GM12878 (cell line): ENCODE results near the gene COL1A1. TPM values are rescaled to one million over a fixed set of nuclear protein-coding genes. Genes with fewer than 3 reads are reported as not detected.

Experiments
- ATAC-seq: fragments of 200-7000 bp; cut with Tn5 transposase; 3 replicates; pipeline ENCODE4 v1.9.1; 2020; ENCODE audit warnings: mild to moderate bottlenecking, moderate library complexity
- BruUV-seq: library from RNA; stranded (reverse); fragments of 400-500 nt; replicated peaks from 2 replicates; lab custom pipeline; 2021; lab: Mats Ljungman, UMichigan
- CTCF ChIA-PET: fragments of 300-600 bp; sonication (Branson Sonifier 250); formaldehyde crosslinking; extraction: SDS; loops from one replicate; lab custom pipeline; 2021; ENCODE audit warnings: inconsistent platforms; lab: Yijun Ruan, JAX
- POLR2A ChIA-PET: fragments of 350-600 bp; formaldehyde crosslinking; extraction: SDS; loops from one replicate; lab custom pipeline; 2021; ENCODE audit warnings: inconsistent platforms; lab: Charles Lee
- RAD21 ChIA-PET: fragments of 300-600 bp; sonication (Branson Sonifier 250); formaldehyde crosslinking; loops from one replicate; lab custom pipeline; 2023; ENCODE audit warnings: antibody characterized with exemption; ENCODE audit not compliant: unreplicated experiment; lab: Charles Lee
- SMC1A ChIA-PET: fragments of 300-600 bp; sonication (Branson Sonifier 250); formaldehyde crosslinking; loops from one replicate; lab custom pipeline; 2023; ENCODE audit not compliant: unreplicated experiment, uncharacterized antibody; lab: Charles Lee
- DNase-seq: peaks from one replicate; pipeline ENCODE4 v3.0.0-alpha.2; 2011; ENCODE audit warnings: low read depth, low spot score
- FAIRE-seq: peaks from 3 replicates; lab custom pipeline; 2011; peaks lifted over from hg19 to GRCh38; lab: Jason Lieb, UNC
- H2AFZ ChIP-seq: 2 replicates; pipeline ENCODE4 v1.6.0; 2011; ENCODE audit warnings: low read depth, low read length, control low read depth; ENCODE audit not compliant: control insufficient read depth
- H3K27ac ChIP-seq: 2 replicates; pipeline ENCODE4 v1.5.1; 2011; ENCODE audit warnings: control low read depth; ENCODE audit not compliant: control insufficient read depth, insufficient read depth
- H3K27me3 ChIP-seq, 2 experiments: replicated peaks in 1 of 2; 2 replicates each; pipeline versions ENCODE4 v1.6.0 to v1.6.1; 2011; ENCODE audit warnings: low read length in 1 of 2; ENCODE audit not compliant: control insufficient read depth in 2 of 2, insufficient read depth in 2 of 2
- H3K36me3 ChIP-seq, 2 experiments: 2 replicates each; pipeline ENCODE4 v1.5.1; 2011; ENCODE audit warnings: low read length in 1 of 2; ENCODE audit not compliant: control insufficient read depth in 2 of 2, insufficient read depth in 2 of 2
- H3K4me1 ChIP-seq: 2 replicates; pipeline ENCODE4 v1.6.1; 2011; ENCODE audit warnings: mild to moderate bottlenecking, low read length, moderate library complexity, mixed read lengths; ENCODE audit not compliant: control insufficient read depth, insufficient read depth
- H3K4me2 ChIP-seq: 2 replicates; pipeline ENCODE4 v1.6.0; 2011; ENCODE audit warnings: control low read depth; ENCODE audit not compliant: control insufficient read depth, insufficient read depth
- H3K4me3 ChIP-seq: fragments of 200-600 bp; sonication (generic); 2 replicates; pipeline ENCODE4 v1.5.1; 2016
- H3K79me2 ChIP-seq: 2 replicates; pipeline ENCODE4 v1.6.0; 2011; ENCODE audit warnings: low read length; ENCODE audit not compliant: control insufficient read depth, insufficient read depth
- H3K9ac ChIP-seq: 2 replicates; pipeline ENCODE4 v1.8.0; 2011; ENCODE audit warnings: low read length, control low read depth, mixed read lengths; ENCODE audit not compliant: control insufficient read depth, insufficient read depth
- H3K9me3 ChIP-seq: replicated peaks from 3 replicates; pipeline ENCODE4 v1.5.1; 2011; ENCODE audit warnings: mild to moderate bottlenecking, low read length; ENCODE audit not compliant: control insufficient read depth, insufficient read depth
- H4K20me1 ChIP-seq: 2 replicates; pipeline ENCODE4 v1.6.0; 2011; ENCODE audit not compliant: control insufficient read depth, insufficient read depth
- BHLHE40 ChIP-seq, 2 experiments: fragments of 450-650 bp in 1 of 2; IDR thresholded peaks; 2 replicates each; pipeline ENCODE4 v1.6.1; 2011 to 2017; ENCODE audit warnings: low read depth in 2 of 2, borderline replicate concordance in 1 of 2, improper control_type of control experiment in 1 of 2, low read length in 1 of 2, mild to moderate bottlenecking in 1 of 2
- BMI1 ChIP-seq: fragments of 450-650 bp; IDR thresholded peaks from 2 replicates; pipeline ENCODE4 v1.6.1; 2016; ENCODE audit warnings: mild to moderate bottlenecking, moderate library complexity, borderline replicate concordance
- BRCA1 ChIP-seq: IDR thresholded peaks from 2 replicates; pipeline ENCODE4 v1.6.1; 2011; ENCODE audit warnings: low read depth, low read length, improper control_type of control experiment
- HDAC2 ChIP-seq: fragments of 200-600 bp; sonication (generic); IDR thresholded peaks from 2 replicates; pipeline ENCODE4 v1.6.1; 2017
- KDM1A ChIP-seq: fragments of 200-600 bp; sonication (generic); IDR thresholded peaks from 2 replicates; pipeline ENCODE4 v1.6.1; 2016; ENCODE audit warnings: borderline replicate concordance
- MTA2 ChIP-seq: fragments of 450-650 bp; IDR thresholded peaks from 2 replicates; pipeline ENCODE4 v1.6.1; 2016; ENCODE audit warnings: low read depth, mild to moderate bottlenecking, moderate library complexity
- MXI1 ChIP-seq: fragments of 150-350 bp; IDR thresholded peaks from 2 replicates; pipeline ENCODE4 v1.6.1; 2011; ENCODE audit warnings: low read depth, mild to moderate bottlenecking, inconsistent platforms, low read length, improper control_type of control experiment
- NR2F1 ChIP-seq: fragments of 450-650 bp; conservative IDR thresholded peaks from 2 replicates; pipeline ENCODE4 v1.6.1; 2017; ENCODE audit warnings: mild to moderate bottlenecking
- RFX5 ChIP-seq: IDR thresholded peaks from 2 replicates; pipeline ENCODE4 v1.6.1; 2011; ENCODE audit warnings: low read depth, low read length, improper control_type of control experiment
- TCF3 ChIP-seq: IDR thresholded peaks from 2 replicates; pipeline ENCODE4 v1.6.1; 2012; ENCODE audit warnings: low read depth, mild to moderate bottlenecking, low read length, borderline replicate concordance; ENCODE audit not compliant: insufficient read depth
- ZNF384 ChIP-seq: IDR thresholded peaks from 2 replicates; pipeline ENCODE4 v1.6.1; 2012; ENCODE audit warnings: low read depth, mild to moderate bottlenecking, low read length, improper control_type of control experiment, borderline replicate concordance
- ZZZ3 ChIP-seq: IDR thresholded peaks from 2 replicates; pipeline ENCODE4 v1.6.1; 2011; ENCODE audit warnings: low read depth; ENCODE audit not compliant: control insufficient read depth, insufficient read length
- WGBS: methylation state at CpG from one replicate; pipeline ENCODE4 v1.1.6; 2016; ENCODE audit warnings: low lambda C conversion rate; ENCODE audit not compliant: insufficient replicate concordance, insufficient coverage; ENCODE audit errors: missing lambda C conversion rate; 5-methylcytosine and 5-hydroxymethylcytosine counted together
- in situ Hi-C: fragments of 300-500 bp; cut with MboI; formaldehyde crosslinking; loops from 9 replicates; pipeline ENCODE4 v1.14.3; 2018; ENCODE audit warnings: mixed read lengths
- intact Hi-C: fragments of 100-400 bp; cut with micrococcal nuclease; formaldehyde crosslinking; loops from one replicate; pipeline ENCODE4 v1.14.2; 2022; ENCODE audit not compliant: unreplicated experiment
- polyA plus RNA-seq, 11 experiments: library from polyadenylated mRNA; depleted of rRNA in 4 of 11; unstranded in 6 of 11; stranded (reverse) in 5 of 11; fragments of >200 nt; fragmentation: Nextera tagmentation in 4 of 11; fragmentation: Illumina TruSeq in 1 of 11; extraction: Ambion mirVana in 4 of 11; extraction: Trizol in 1 of 11; gene quantifications; 1 replicate in 1 of 11; 2 replicates in 10 of 11; pipeline versions ENCODE4 v1.2.1 to v1.2.3, GENCODE V29; 2011 to 2016; ENCODE audit warnings: inconsistent platforms in 2 of 11, missing spikeins in 2 of 11, low read depth in 1 of 11
- total RNA-seq, 4 experiments: library from RNA; depleted of rRNA in 3 of 4; stranded (reverse); fragments of >200 nt in 3 of 4; fragmentation: Illumina TruSeq in 1 of 4; extraction: Trizol in 1 of 4; gene quantifications; 2 replicates each; pipeline versions ENCODE4 v1.2.1 to v1.2.3, GENCODE V29; 2013 to 2021
- TF ChIP-seq, protein P1 (sequence below), 3 experiments: IDR thresholded peaks in 2 of 3; conservative IDR thresholded peaks in 1 of 3; 2 replicates each; pipeline ENCODE4 v1.5.1; 2011; ENCODE audit warnings: low read depth in 3 of 3, low read length in 3 of 3, mild to moderate bottlenecking in 3 of 3, control low read depth in 2 of 3, moderate library complexity in 2 of 3, inconsistent platforms in 1 of 3, mixed read lengths in 1 of 3; ENCODE audit not compliant: control insufficient read depth in 2 of 3, insufficient read depth in 1 of 3; ENCODE audit errors: extremely low read depth in 1 of 3

COL1A1 gene
- total and polyA plus RNA-seq, 10 of the 15 experiments (the other 5 are each of a cell fraction or from before 2014, with no cell fraction given): 0.18 to 7.7 (median 2.3) TPM

DNA sequence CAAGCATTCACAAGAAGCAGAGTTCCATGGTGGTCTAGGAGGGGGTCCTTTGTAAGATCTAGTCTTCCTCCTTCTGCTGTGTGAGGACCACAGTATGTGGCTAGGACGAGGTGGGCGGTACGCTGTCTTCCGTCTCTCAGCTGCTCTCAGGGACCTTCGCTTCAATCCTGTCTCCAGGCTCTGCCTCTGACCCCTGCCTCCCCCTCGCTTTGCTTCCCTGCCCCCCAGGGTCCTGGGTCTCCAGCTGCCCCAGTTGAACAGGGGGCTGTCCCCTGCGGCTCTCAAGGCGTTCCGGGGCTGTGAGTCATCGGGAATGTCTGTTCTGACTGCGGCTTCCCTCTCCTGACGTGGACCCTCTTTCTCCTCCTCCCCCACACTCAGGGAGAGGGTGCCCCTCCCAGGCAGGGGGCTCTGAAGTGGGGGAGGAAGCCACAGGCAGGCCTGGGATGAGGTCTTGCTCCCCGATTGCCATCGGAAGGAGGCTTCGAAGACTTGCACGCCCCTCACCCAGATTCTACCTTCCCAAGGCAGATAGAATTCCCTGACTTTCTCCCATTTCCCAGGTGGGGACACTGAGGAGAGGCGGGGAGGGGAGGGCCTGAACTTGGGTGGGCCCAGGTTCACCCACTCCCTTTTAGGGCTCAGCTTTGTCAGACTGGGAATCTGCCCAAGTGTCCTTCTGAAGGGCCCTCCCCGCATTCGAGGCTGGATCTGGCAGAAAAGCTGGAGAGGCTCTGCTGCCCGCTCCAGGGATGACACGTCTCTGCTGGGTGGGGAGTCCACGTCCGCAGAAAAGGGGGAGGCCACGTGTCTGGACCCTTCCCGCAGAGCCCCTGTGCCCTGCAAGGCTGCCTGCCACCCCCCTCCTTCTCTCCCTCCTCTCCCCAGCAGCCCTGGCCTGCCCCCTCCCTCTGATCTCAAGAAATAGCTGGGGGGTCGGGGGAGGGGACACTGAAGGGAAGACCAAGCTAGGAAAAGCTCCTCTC, 9.1 kb upstream of the COL1A1 start:
- Histone ChIP-seq H3K27me3 (peaks cover 3 to 6% of the 10 kb centered on the region in 2 experiments; a peak in 2 of 4 replicates), H3K4me1 (peaks cover 12% of the 10 kb centered on the region), H3K9ac (no peak overlapping the region), H3K9me3 (no peaks in the 10 kb centered on the region), H4K20me1 (no peaks in the 10 kb centered on the region), H3K4me3 (no peak overlapping the region), H3K27ac (no peak overlapping the region)
- FAIRE-seq (no peak), ATAC-seq (no peak)
- POLR2A ChIA-PET: interaction anchor here (0.5 to 1.2 kb wide), 2 partner anchors 10 to 76 kb away, joined by 4 to 14 read pairs; no protein-coding TSS in a partner anchor
- 35% methylated on average over 21 of the region's 26 CpGs for WGBS
- no TSS peak for BruUV-seq
- in situ Hi-C loops: no loop called here
- RAD21 ChIA-PET: interaction anchor here (1.6 to 2.7 kb wide), 3 partner anchors 10 to 64 kb away, joined by 4 to 9 read pairs (median 8); partner anchors contain the start of genes COL1A1 and TMEM92
- CTCF ChIA-PET: interaction anchor here (0.6 to 6.8 kb wide), 6 partner anchors 9 to 86 kb away, joined by 3 to 85 read pairs (median 34); partner anchors contain the start of genes COL1A1 and TMEM92
- SMC1A ChIA-PET: interaction anchor here (0.6 kb wide), 1 partner anchor 14 kb away, joined by 3 read pairs; no protein-coding TSS in a partner anchor
- TF ChIP-seq ZNF384 (no peak), ZZZ3 (no peak), RFX5 (no peak), NR2F1 (no peak), BMI1 (no peak), TCF3 (no peak), BRCA1 (no peak), BHLHE40 (IDR thresholded peaks at IDR 0.05; ENCODE audit: borderline replicate concordance in 1 of 2, low read depth in 2 of 2, low read length in 1 of 2) (no peak), KDM1A (no peak), HDAC2 (no peak), MXI1 (no peak), MTA2 (no peak)
- TF ChIP-seq, protein P1, sequence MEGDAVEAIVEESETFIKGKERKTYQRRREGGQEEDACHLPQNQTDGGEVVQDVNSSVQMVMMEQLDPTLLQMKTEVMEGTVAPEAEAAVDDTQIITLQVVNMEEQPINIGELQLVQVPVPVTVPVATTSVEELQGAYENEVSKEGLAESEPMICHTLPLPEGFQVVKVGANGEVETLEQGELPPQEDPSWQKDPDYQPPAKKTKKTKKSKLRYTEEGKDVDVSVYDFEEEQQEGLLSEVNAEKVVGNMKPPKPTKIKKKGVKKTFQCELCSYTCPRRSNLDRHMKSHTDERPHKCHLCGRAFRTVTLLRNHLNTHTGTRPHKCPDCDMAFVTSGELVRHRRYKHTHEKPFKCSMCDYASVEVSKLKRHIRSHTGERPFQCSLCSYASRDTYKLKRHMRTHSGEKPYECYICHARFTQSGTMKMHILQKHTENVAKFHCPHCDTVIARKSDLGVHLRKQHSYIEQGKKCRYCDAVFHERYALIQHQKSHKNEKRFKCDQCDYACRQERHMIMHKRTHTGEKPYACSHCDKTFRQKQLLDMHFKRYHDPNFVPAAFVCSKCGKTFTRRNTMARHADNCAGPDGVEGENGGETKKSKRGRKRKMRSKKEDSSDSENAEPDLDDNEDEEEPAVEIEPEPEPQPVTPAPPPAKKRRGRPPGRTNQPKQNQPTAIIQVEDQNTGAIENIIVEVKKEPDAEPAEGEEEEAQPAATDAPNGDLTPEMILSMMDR (IDR thresholded peaks at IDR 0.05 in 2 of 3, conservative IDR thresholded peaks at IDR 0.05 in 1 of 3; ENCODE audit: control insufficient read depth in 2 of 3, extremely low read depth in 1 of 3, insufficient read depth in 1 of 3, low read depth in 3 of 3, low read length in 3 of 3): no peak
- TF ChIP-seq, all 136 proteins: peak for 0
- Histone ChIP-seq H3K4me2 (no peak overlapping the region), H2AFZ (no peak overlapping the region), H3K79me2 (no peaks in the 10 kb centered on the region), H3K36me3 (no peaks in the 10 kb centered on the region)
- intact Hi-C loops: no loop called here
- DNase-seq: no peak
